Transverse colon (tissue), 4 donors: ENCODE data around the gene UBAC1. TPM values are rescaled to one million over a fixed set of nuclear protein-coding genes. Genes with fewer than 3 reads are reported as not detected.

Source experiments
- DNase-seq: peaks from one replicate; pipeline ENCODE4 v3.0.0-alpha.2; 2019
- H3K27ac ChIP-seq, 4 donors: fragments of 200-600 bp; sonication (generic); 2 replicates each; pipeline ENCODE4 v1.5.1; 2016 to 2018; ENCODE audit warnings: inconsistent platforms in 4 of 4
- H3K27me3 ChIP-seq: fragments of 200-600 bp; sonication (generic); 2 replicates; pipeline ENCODE4 v1.5.1; 2017; ENCODE audit warnings: inconsistent platforms
- H3K36me3 ChIP-seq, 4 donors: fragments of 200-600 bp; sonication (generic); 2 replicates each; pipeline ENCODE4 v1.5.1; 2017 to 2019; ENCODE audit warnings: inconsistent platforms in 4 of 4
- H3K4me1 ChIP-seq, 4 donors: fragments of 200-600 bp; sonication (generic); 2 replicates each; pipeline ENCODE4 v1.5.1; 2017 to 2020; ENCODE audit warnings: inconsistent platforms in 4 of 4
- H3K4me3 ChIP-seq, 4 donors: fragments of 200-600 bp; sonication (generic); 1 replicate in 1 of 4; 2 replicates in 3 of 4; pipeline versions ENCODE4 v1.5.1 to v1.6.1; 2017 to 2019; ENCODE audit warnings: inconsistent platforms in 4 of 4
- H3K9me3 ChIP-seq, 2 donors: fragments of 200-600 bp; sonication (generic); 2 replicates each; pipeline ENCODE4 v1.5.1; 2017 to 2019; ENCODE audit warnings: inconsistent platforms in 2 of 2
- EP300 ChIP-seq: sonication (generic); formaldehyde crosslinking; IDR thresholded peaks from one replicate; pipeline ENCODE4 v1.6.1; 2017; ENCODE audit warnings: antibody characterized with exemption, low read depth
- POLR2A ChIP-seq: fragments of 450-650 bp; IDR thresholded peaks from one replicate; pipeline ENCODE4 v1.6.1; 2016; ENCODE audit warnings: antibody characterized with exemption, mild to moderate bottlenecking, moderate library complexity
- POLR2AphosphoS5 ChIP-seq, 3 donors: sonication (generic); formaldehyde crosslinking; IDR thresholded peaks; one replicate each; pipeline ENCODE4 v1.6.1; 2016; ENCODE audit warnings: antibody characterized with exemption in 3 of 3
- WGBS, 2 donors: methylation state at CpG; one replicate each; pipeline ENCODE4 v1.1.5; 2018; ENCODE audit warnings: low coverage in 1 of 2; 5-methylcytosine and 5-hydroxymethylcytosine counted together
- in situ Hi-C, 4 donors: fragments of 200-750 bp; cut with MboI; loops; one replicate each; pipeline versions ENCODE4 v1.15.0 to v1.15.1; 2017; ENCODE audit warnings: low sequenced_read_pairs in 3 of 4, low pct_ligation_motif_present in 1 of 4, low pct_unique_long_range_greater_than_20kb in 1 of 4
- intact Hi-C: fragments of 100-400 bp; cut with DNase I; formaldehyde crosslinking; loops from one replicate; pipeline ENCODE4 v1.15.1; 2023; ENCODE audit warnings: low total_unique reads
- total RNA-seq, 4 donors: library from RNA; depleted of rRNA; stranded (reverse); fragments of >200 nt; gene quantifications; one replicate each; pipeline ENCODE4 v1.1.0, GENCODE V29; 2016
- TF ChIP-seq, protein P1 (sequence below), 5 experiments: fragments of 200-600 bp in 3 of 5; fragments of 450-650 bp in 2 of 5; sonication (generic) in 3 of 5; IDR thresholded peaks; 1 replicate in 2 of 5; 2 replicates in 3 of 5; pipeline ENCODE4 v1.5.1; 2016 to 2017; ENCODE audit warnings: antibody characterized with exemption in 5 of 5, inconsistent platforms in 3 of 5, mild to moderate bottlenecking in 2 of 5, moderate library complexity in 1 of 5

Gene UBAC1
- total RNA-seq, 4 donors from 2014 or later: 42.6 to 91.9 (median 62.9) TPM

DNA sequence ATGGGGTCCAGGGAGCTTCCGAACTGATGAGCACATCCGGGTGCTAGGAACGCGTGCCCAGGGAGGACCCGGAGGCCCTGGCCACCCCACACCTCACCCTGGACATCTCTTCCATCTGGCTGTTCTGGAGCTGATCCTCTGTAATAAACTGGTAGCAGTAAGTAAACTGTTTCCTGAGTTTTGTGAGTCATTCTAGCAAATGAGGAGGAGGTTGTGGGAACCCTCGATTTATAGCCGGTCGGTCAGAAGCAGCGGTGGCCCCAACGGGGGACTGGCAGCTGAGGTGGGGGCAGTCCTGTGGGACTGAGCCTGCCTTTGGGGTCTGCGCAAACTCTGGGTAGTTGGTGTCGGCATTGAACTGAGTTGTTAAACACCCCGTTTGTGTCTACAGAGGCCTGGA lies 15.4 kb upstream of the UBAC1 start:
- Histone ChIP-seq H3K9me3 (no peaks in the 10 kb centered on the region), H3K4me3 (no peak overlapping the region), H3K36me3 (no peaks in the 10 kb centered on the region), H3K27me3 (peaks cover 24% of the 10 kb centered on the region), H3K27ac (peak overlapping the region in 1 of 4 donors; percentile 2), H3K4me1 (peaks cover 0 to 9% (median 0%) of the 10 kb centered on the region in 4 donors)
- no peak for DNase-seq
- in situ Hi-C loops: no loop called here
- 59% methylated on average over 13 of the region's 13 CpGs; no CpG with 5 or more reads in 1 of the 2 donors for WGBS, 2 donors
- no peak for TF ChIP-seq POLR2A
- TF ChIP-seq EP300: no peak
- TF ChIP-seq, protein P1, sequence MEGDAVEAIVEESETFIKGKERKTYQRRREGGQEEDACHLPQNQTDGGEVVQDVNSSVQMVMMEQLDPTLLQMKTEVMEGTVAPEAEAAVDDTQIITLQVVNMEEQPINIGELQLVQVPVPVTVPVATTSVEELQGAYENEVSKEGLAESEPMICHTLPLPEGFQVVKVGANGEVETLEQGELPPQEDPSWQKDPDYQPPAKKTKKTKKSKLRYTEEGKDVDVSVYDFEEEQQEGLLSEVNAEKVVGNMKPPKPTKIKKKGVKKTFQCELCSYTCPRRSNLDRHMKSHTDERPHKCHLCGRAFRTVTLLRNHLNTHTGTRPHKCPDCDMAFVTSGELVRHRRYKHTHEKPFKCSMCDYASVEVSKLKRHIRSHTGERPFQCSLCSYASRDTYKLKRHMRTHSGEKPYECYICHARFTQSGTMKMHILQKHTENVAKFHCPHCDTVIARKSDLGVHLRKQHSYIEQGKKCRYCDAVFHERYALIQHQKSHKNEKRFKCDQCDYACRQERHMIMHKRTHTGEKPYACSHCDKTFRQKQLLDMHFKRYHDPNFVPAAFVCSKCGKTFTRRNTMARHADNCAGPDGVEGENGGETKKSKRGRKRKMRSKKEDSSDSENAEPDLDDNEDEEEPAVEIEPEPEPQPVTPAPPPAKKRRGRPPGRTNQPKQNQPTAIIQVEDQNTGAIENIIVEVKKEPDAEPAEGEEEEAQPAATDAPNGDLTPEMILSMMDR (IDR thresholded peaks at IDR 0.05): no peak
- TF ChIP-seq POLR2AphosphoS5 (IDR thresholded peaks at IDR 0.05): no peak
- intact Hi-C loops: no loop called here

DNA sequence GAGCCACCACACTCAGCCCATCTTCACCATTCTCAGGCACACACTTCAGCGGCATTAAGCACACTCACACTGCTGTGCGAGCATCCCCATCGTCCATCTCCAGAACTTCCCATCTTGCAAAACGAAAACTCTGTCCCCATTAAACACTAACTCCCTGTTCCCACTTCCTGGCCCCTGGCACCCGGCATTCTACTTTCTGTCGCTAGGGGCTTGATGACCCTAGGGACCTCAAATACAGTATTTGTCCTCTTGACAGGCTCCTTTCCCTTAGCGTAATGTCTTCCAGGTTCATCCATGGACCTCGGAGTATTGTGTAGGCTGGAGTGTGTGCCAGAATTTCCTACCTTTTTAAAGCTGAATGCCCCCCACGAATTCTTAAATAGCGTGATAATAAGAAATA lies 14.7 kb upstream of the UBAC1 start:
- Histone ChIP-seq H3K36me3 (no peaks in the 10 kb centered on the region), H3K27me3 (peaks cover 24% of the 10 kb centered on the region), H3K4me1 (peaks cover 0 to 9% (median 0%) of the 10 kb centered on the region in 4 donors), H3K9me3 (no peaks in the 10 kb centered on the region), H3K27ac (no peak overlapping the region), H3K4me3 (no peak overlapping the region)
- in situ Hi-C loops: no loop called here
- DNase-seq: no peak
- TF ChIP-seq POLR2A (no peak), POLR2AphosphoS5 (IDR thresholded peaks at IDR 0.05) (no peak), EP300 (no peak)
- TF ChIP-seq, protein P1 (IDR thresholded peaks at IDR 0.05): no peak
- WGBS, 2 donors: 68 to 90% methylated on average over 7 to 10 of the region's 10 CpGs
- intact Hi-C loops: no loop called here

DNA sequence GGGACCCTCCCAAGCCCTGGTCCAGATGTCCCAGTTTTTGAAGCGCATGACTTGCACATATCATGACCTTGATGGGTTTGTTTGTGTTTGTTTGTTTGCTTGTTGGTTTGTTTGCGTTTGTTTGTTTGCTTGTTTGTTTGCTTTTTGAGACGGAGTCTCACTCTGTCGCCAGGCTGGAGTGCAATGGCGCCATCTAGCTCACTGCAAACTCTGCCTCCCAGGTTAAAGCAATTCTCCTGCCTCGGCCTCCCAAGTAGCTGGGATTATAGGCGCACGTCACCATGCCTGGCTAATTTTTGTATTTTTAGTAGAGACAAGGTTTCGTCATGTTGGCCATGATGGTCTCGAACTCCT lies 13.0 kb upstream of the UBAC1 start:
- in situ Hi-C loops (no loop called here), intact Hi-C loops (no loop called here)
- Histone ChIP-seq H3K9me3 (no peaks in the 10 kb centered on the region), H3K36me3 (no peaks in the 10 kb centered on the region), H3K27ac (no peak overlapping the region), H3K4me1 (peaks cover 0 to 7% (median 0%) of the 10 kb centered on the region in 4 donors), H3K4me3 (no peak overlapping the region), H3K27me3 (peaks cover 17% of the 10 kb centered on the region)
- no peak for DNase-seq
- 61% methylated on average over 10 of the region's 10 CpGs; no CpG with 5 or more reads in 1 of the 2 donors for WGBS, 2 donors
- TF ChIP-seq, protein P1 (IDR thresholded peaks at IDR 0.05): no peak
- TF ChIP-seq EP300 (no peak), POLR2A (no peak), POLR2AphosphoS5 (IDR thresholded peaks at IDR 0.05) (no peak)

DNA sequence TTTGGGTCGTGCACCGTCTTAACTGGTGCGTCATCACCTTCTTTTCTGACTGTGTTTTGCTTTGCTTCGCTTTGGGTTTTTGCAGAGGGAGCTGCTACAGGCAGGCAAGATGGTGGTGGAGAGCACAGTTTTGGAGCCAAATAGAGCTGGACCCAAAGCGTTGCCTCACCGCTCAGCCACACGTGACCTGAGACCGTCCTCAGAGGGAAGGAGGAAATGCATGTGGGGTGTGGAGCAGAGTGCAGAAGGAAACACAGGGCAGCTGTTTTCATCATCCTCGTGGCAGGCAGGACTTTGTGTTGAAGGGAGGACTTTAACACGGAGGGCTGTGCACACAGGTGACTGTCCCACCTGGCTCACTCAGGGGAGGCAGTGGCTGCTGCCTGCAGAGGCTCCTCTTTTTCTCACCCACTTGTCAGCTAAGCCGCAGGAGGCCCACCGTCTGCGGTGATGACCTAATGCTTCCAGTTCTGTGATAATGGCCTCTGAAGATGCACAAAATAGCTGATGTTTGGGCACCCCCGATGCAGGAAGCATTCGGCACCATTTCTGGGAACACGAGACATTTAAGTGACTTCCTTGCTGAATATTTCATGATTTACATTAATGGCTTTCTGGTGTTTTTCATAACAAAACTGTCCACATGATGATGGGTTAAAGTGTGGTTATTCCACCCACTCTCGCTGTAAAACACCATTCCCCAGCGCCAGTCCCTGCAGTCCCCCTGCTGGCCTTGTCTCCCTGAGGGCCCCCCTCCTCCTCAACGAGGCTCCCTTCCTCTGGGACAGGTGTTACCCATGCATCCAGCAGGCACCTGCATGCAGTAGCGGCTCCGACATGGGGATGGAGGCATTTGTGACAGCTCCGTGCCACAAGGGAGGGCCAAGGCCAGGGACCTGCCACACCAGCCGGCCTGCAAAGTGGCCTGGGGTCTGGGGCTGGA lies 12.4 kb upstream of the UBAC1 start:
- no peaks in the 10 kb centered on the region for H3K36me3 ChIP-seq
- peaks cover 11% of the 10 kb centered on the region for H3K27me3 ChIP-seq
- no peak overlapping the region for H3K4me3 ChIP-seq
- DNase-seq: no peak
- in situ Hi-C loops (no loop called here), intact Hi-C loops (no loop called here)
- no peak overlapping the region for H3K27ac ChIP-seq
- no peaks in the 10 kb centered on the region for H3K9me3 ChIP-seq
- TF ChIP-seq EP300 (no peak), POLR2AphosphoS5 (IDR thresholded peaks at IDR 0.05) (no peak), POLR2A (no peak)
- TF ChIP-seq, protein P1 (IDR thresholded peaks at IDR 0.05): no peak
- WGBS, 2 donors: 45 to 94% methylated on average over 3 to 23 of the region's 23 CpGs
- peaks cover 0 to 4% (median 0%) of the 10 kb centered on the region in 4 donors for H3K4me1 ChIP-seq
